ENCODE measurements around the gene ME3.

Gene ME3

GRCh38 chr11:86416494-86416893, 255.9 kb downstream of the ME3 start:
- no peak for DNase-seq

DNA sequence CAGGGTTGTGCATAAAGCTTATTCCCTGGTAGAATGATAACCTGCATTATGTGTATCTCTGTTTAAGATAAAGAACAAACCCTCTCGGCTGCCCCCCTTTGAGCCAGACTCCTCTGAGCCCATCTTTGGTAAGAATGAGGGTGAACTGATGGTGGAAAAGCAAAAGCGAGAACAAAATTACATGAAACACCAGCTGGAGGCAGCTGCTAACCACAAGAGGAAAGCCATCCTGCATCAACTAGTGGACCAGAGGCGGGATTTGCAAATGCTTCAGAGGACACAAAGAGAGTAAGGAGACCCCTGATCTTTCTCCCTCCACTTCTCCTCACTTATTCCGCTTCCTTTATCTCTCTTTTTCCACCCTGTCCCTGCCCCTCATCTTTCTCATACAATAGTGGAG, 257.4 kb downstream of the ME3 start:
- DNase-seq, result no peak

- DNase-seq, result no peak
These were observed 258.4 kb downstream of the ME3 start for GRCh38 chr11:86414032-86414431.

DNA sequence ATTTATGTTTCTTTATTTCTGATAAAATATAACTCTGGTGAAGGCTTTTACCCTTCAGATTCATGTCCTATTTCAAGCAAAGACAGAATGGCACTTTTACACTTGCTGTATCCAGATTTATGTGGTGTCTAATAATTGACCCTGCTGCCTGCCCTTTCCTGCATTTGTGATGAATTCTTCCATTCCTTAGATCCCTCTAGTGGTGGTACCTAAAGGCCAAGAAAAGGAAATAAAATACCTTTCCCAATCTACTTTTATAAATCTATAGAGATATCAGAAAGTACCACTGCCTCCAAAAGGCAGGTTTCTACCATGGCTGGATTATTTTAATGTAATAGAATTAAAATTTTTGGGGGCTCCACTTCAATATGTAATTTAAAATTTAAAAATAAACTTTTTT, 263.6 kb downstream of the ME3 start:
- DNase-seq, result no peak

DNA sequence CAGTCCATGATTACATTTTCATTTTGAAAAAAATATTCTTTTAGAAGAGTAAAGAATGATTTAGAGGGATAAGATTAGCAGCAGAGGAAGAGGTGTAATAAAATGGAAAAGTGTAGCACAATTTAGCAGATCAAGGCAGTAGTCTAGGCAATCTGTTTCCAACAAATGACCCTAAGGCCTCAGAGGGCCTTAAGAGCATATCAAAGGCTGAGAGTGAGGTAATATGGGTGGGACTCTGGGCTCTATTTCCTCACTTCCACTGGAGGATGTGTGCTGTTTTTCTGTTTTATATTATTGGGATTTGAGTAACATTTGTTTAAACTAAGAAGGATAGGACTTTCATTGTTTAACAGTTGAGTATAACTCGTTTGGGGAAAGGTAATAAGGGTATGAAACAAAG, 269.0 kb downstream of the ME3 start:
- no peak for DNase-seq

DNA sequence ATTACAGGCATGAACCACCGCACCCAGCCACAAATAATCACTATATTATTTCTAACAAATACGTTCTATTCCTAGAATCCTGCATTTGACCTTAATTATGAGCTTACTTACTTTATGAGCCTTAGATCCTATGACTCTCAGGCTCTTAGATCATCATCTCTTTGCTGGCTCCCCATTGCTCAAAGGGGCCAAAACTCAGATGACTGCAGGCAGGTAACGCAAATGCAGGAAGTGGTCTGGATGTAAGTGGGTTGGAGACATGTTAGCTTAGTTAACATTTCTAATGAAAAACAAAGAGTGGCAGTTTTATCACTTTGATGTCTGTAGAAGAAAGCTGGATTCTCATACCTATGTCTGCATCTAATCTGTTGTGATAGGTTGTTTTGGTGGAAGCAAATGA, 274.3 kb downstream of the ME3 start:
- no peak for DNase-seq

DNA sequence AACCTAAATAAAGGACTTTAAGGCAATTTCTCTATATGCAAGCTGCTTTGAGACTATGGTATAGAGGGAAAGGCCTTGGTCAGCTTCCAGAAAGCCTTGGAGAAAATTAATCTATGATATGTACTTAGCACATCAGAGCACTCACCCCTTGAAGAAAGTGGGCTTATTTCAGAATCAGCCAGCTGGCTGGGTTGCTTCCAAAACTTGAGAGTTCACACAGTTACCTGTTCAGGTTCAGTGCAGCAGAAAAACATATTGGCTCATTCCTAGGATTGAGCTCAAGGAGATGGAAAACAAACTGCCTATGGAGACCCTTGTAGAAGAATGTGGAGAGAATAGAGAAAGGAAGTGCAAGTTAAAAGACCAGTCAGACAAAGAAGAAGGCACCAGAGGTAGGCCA, 275.1 kb downstream of the ME3 start:
- no peak for DNase-seq

DNA sequence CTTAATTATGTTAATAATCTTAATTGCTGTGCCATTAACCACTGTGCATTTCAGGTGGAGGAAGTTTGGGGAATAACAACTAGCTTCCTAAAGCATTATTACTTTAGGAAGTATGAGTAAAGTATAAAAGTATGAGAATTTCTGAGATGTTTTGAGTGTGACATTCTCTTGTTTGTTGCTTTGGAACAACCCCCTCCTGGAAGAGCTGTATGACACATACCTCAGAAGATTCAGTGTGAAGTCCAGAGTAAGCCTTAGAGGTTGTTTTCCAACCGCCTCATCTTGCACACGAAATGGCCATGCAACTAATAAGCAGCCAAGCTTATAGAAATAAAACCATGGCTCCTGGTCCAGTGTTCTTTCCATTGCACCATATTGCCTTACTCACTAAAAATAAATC, 276.0 kb downstream of the ME3 start:
- no peak for DNase-seq

DNA sequence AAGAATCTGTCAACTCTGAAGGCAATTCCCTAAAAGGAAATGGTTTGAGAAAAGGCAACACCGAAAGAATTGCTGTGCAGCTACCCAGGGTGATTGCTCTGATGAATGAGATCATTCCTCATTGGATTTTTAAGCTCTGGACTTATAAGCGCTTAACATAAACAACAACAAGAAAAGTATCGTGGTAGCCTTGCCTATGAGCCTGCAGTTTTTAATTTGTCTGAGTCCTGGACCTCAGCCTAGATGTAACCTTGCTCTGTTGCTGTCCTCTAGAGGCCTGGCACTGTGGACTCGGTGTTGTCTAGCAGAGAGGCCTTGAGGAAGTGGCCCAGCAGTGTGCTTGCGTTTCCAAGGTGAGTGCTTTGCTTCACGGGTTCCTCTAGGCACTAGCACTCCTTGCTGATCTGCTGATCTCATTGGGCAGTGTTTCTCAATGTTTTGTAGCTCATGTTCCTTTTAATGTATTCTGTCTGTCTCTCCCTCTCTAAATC, 277.3 kb downstream of the ME3 start:
- no peak for DNase-seq
